Endothelial cell of umbilical vein (primary cell): ENCODE data around the gene ARL6IP6.

ENCODE experiments used
- CTCF ChIP-seq, 2 donors: IDR thresholded peaks; 1 replicate in 1 of 2; 2 replicates in 1 of 2; pipeline ENCODE4 v1.5.1; 2011; ENCODE audit warnings: low read length in 2 of 2, mild to moderate bottlenecking in 2 of 2, moderate library complexity in 2 of 2, control low read depth in 1 of 2, inconsistent platforms in 1 of 2, low read depth in 1 of 2; ENCODE audit not compliant: insufficient read depth in 1 of 2; ENCODE audit errors: extremely low read depth in 1 of 2
- EZH2 ChIP-seq: IDR thresholded peaks from 2 replicates; pipeline ENCODE4 v1.6.1; 2012; ENCODE audit warnings: borderline replicate concordance, low read depth, mild to moderate bottlenecking, moderate library complexity, low read length, inconsistent platforms; ENCODE audit not compliant: severe bottlenecking
- FOS ChIP-seq: IDR thresholded peaks from 2 replicates; pipeline ENCODE4 v1.6.1; 2011; ENCODE audit warnings: mild to moderate bottlenecking, low read length, moderate library complexity, borderline replicate concordance; ENCODE audit not compliant: insufficient read depth
- JUN ChIP-seq: IDR thresholded peaks from 2 replicates; pipeline ENCODE4 v1.6.1; 2011; ENCODE audit warnings: borderline replicate concordance, low read depth; ENCODE audit not compliant: insufficient read length, insufficient read depth
- MAX ChIP-seq: IDR thresholded peaks from 2 replicates; pipeline ENCODE4 v1.6.1; 2011; ENCODE audit not compliant: insufficient read depth, insufficient read length
- MYC ChIP-seq: IDR thresholded peaks from one replicate; pipeline ENCODE4 v1.6.1; 2011; ENCODE audit warnings: mild to moderate bottlenecking, low read depth, low read length
- POLR2A ChIP-seq: IDR thresholded peaks from 2 replicates; pipeline ENCODE4 v1.6.1; 2012; ENCODE audit warnings: low read depth, mild to moderate bottlenecking, control low read depth, low read length
- POLR2AphosphoS5 ChIP-seq: IDR thresholded peaks from 2 replicates; pipeline ENCODE4 v1.6.1; 2012; ENCODE audit warnings: low read depth, mild to moderate bottlenecking, control low read depth, low read length, moderate library complexity; ENCODE audit not compliant: insufficient read depth

- TF ChIP-seq CTCF (IDR thresholded peaks at IDR 0.05; ENCODE audit: extremely low read depth in 1 of 2, insufficient read depth in 1 of 2, low read depth in 1 of 2, low read length in 2 of 2), result no peak
- TF ChIP-seq MAX, result no peak
- TF ChIP-seq POLR2AphosphoS5, result no peak
- no peak for TF ChIP-seq JUN
- TF ChIP-seq POLR2A, result no peak
- no peak for TF ChIP-seq EZH2
- TF ChIP-seq MYC, result no peak
- TF ChIP-seq FOS, result no peak
These were observed 11.4 kb downstream of the ARL6IP6 start for GRCh38 chr2:152729844-152730243.
